Aorta (tissue), 5 donors: Measurements from ENCODE around the gene TMEM263. TPM values are rescaled to one million over a fixed set of nuclear protein-coding genes. Genes with fewer than 3 reads are reported as not detected.
"Not testable (repeated sequence)": the region's sequence is repeated elsewhere in the genome, so short reads cannot be mapped to it uniquely, and the experiment has no call there.

Experiments used
- ATAC-seq: fragments of 200-7000 bp; cut with Tn5 transposase; one replicate; pipeline ENCODE4 v1.9.1; 2022; ENCODE audit warnings: moderate library complexity; ENCODE audit not compliant: low FRiP score
- DNase-seq, 2 donors: peaks; one replicate each; pipeline ENCODE4 v3.0.0-alpha.2; 2020
- H3K27ac ChIP-seq, 2 donors: one replicate each; pipeline ENCODE4 v1.5.1; 2013; ENCODE audit warnings: low read length in 2 of 2, mild to moderate bottlenecking in 2 of 2, moderate library complexity in 2 of 2, control low read depth in 1 of 2, inconsistent platforms in 1 of 2, low read depth in 1 of 2
- H3K27me3 ChIP-seq, 2 donors: one replicate each; pipeline ENCODE4 v1.6.1; 2013; ENCODE audit warnings: control low read depth in 1 of 2, low read length in 1 of 2, mild to moderate bottlenecking in 1 of 2, moderate library complexity in 1 of 2; ENCODE audit not compliant: insufficient read depth in 2 of 2, control insufficient read depth in 1 of 2
- H3K36me3 ChIP-seq, 2 donors: one replicate each; pipeline ENCODE4 v1.6.1; 2013; ENCODE audit warnings: control low read depth in 1 of 2, low read length in 1 of 2, mild to moderate bottlenecking in 1 of 2; ENCODE audit not compliant: insufficient read depth in 2 of 2, control insufficient read depth in 1 of 2
- H3K4me1 ChIP-seq, 2 donors: one replicate each; pipeline ENCODE4 v1.6.1; 2013; ENCODE audit warnings: low read length in 2 of 2, control low read depth in 1 of 2, mild to moderate bottlenecking in 1 of 2, moderate library complexity in 1 of 2; ENCODE audit not compliant: insufficient read depth in 2 of 2, control insufficient read depth in 1 of 2
- H3K4me3 ChIP-seq, 2 donors: one replicate each; pipeline ENCODE4 v1.5.1; 2013; ENCODE audit warnings: low read length in 2 of 2, control low read depth in 1 of 2, mild to moderate bottlenecking in 1 of 2
- H3K9me3 ChIP-seq: one replicate; pipeline ENCODE4 v1.6.1; 2013; ENCODE audit warnings: mild to moderate bottlenecking, low read length; ENCODE audit not compliant: control insufficient read depth
- WGBS, 2 donors: extraction: QIAGEN DNeasy Blood & Tissue Kit; methylation state at CpG; one replicate each; pipeline ENCODE4 v1.1.7; 2013; 5-methylcytosine and 5-hydroxymethylcytosine counted together
- intact Hi-C, 2 donors: fragments of 100-400 bp; cut with DNase I; formaldehyde crosslinking; loops; one replicate each; pipeline versions ENCODE4 v1.14.2 to v1.15.0; 2022
- polyA plus RNA-seq, 2 donors: library from polyadenylated mRNA; stranded (reverse); fragments of 200-250 nt; gene quantifications; one replicate each; pipeline ENCODE4 v1.2.3, GENCODE V29; 2013
- total RNA-seq, 2 donors: library from RNA; stranded (reverse); fragmentation: NEBNext Ultra II Directional; extraction: Animal tissue kit (Norgen Biotek cat#: 25700); gene quantifications; one replicate each; pipeline ENCODE4 v1.2.1, GENCODE V29; 2021
- donor health status: healthy with polysubstance abuse.
- donor health status: Bipolar disorder and iron deficiency.
- donor health status: DM: no; HTN: no; CAD: no.
- donor health status: DM: no; HTN: no; CAD: no.
- donor health status: DM: yes; HTN: yes; CAD: no.

Gene TMEM263
- total and polyA plus RNA-seq, 4 donors: 30.2 to 78.9 (median 47.8) TPM

GRCh38 chr12:106984588-106985137, 29.0 kb downstream of the TMEM263 start:
- Histone ChIP-seq H3K4me1 (peaks cover 0 to 2% of the 10 kb centered on the region in 2 donors), H3K27ac (no peak overlapping the region), H3K4me3 (no peak overlapping the region), H3K36me3 (no peaks in the 10 kb centered on the region), H3K9me3 (no peaks in the 10 kb centered on the region), H3K27me3 (no peaks in the 10 kb centered on the region)
- ATAC-seq: no peak
- no peak for DNase-seq
- WGBS, 2 donors: 96 to 97% methylated on average over 6 of the region's 6 CpGs
- intact Hi-C loops: no loop called here

GRCh38 chr12:106985479-106985878, 29.8 kb downstream of the TMEM263 start:
- WGBS, 2 donors: 81 to 82% methylated on average over 5 of the region's 5 CpGs
- Histone ChIP-seq H3K4me1 (peaks cover 0 to 2% of the 10 kb centered on the region in 2 donors), H3K36me3 (no peaks in the 10 kb centered on the region), H3K9me3 (no peaks in the 10 kb centered on the region), H3K27me3 (no peaks in the 10 kb centered on the region), H3K27ac (peak overlapping the region in 1 of 2 donors; percentile 2), H3K4me3 (no peak overlapping the region)
- ATAC-seq (no peak), DNase-seq (no peak)
- intact Hi-C loops: no loop called here

- Histone ChIP-seq H3K4me1 (peaks cover 0 to 2% of the 10 kb centered on the region in 2 donors), H3K27me3 (no peaks in the 10 kb centered on the region), H3K27ac (peak overlapping the region; percentile 36 to 46), H3K4me3 (peak overlapping the region; percentile 57 to 74), H3K36me3 (no peaks in the 10 kb centered on the region), H3K9me3 (no peaks in the 10 kb centered on the region)
- 12% methylated on average over 4 of the region's 4 CpGs for WGBS, 2 donors
- no peak for ATAC-seq
- intact Hi-C loops: no loop called here
- DNase-seq: no peak
Observed at GRCh38 chr12:106986135-106986534, 30.4 kb downstream of the TMEM263 start.

GRCh38 chr12:106986625-106987389, 31.1 kb downstream of the TMEM263 start, which contains the start of gene MTERF2:
TSS of gene MTERF2 (minus strand) at chr12:106987146. CDS start at chr12:106978714, 8,432 bp downstream.
- peaks cover 0 to 2% of the 10 kb centered on the region in 2 donors for H3K4me1 ChIP-seq
- no peaks in the 10 kb centered on the region for H3K27me3 ChIP-seq
- H3K36me3 ChIP-seq: no peaks in the 10 kb centered on the region
- peak within 1 kb of the TSS; percentile 36 to 97 for H3K27ac ChIP-seq
- ATAC-seq: peak; percentile 99
- no peaks in the 10 kb centered on the region for H3K9me3 ChIP-seq
- WGBS, 2 donors: 0 to 1% methylated on average over 37 to 50 of the region's 50 CpGs
- intact Hi-C loops: loop anchor here in 1 of 2 donors (1.0 kb wide), 1 partner anchor 31 kb away; no protein-coding TSS in a partner anchor
- peak; percentile 95 to 96 for DNase-seq
- H3K4me3 ChIP-seq: peak within 1 kb of the TSS; percentile 57 to 74

- peaks cover 0 to 2% of the 10 kb centered on the region in 2 donors for H3K4me1 ChIP-seq
- intact Hi-C loops: loop anchor here in 1 of 2 donors (1.0 kb wide), 2 partner anchors 32 to 106 kb away; no protein-coding TSS in a partner anchor
- H3K9me3 ChIP-seq: no peaks in the 10 kb centered on the region
- ATAC-seq (no peak), DNase-seq (no peak)
- no peaks in the 10 kb centered on the region for H3K27me3 ChIP-seq
- no peaks in the 10 kb centered on the region for H3K36me3 ChIP-seq
- peak overlapping the region in 1 of 2 donors; percentile 64 for H3K27ac ChIP-seq
- WGBS, 2 donors: 55 to 61% methylated on average over 6 of the region's 6 CpGs
- no peak overlapping the region for H3K4me3 ChIP-seq
Observed at GRCh38 chr12:106987846-106988245, 32.1 kb downstream of the TMEM263 start.

GRCh38 chr12:106994579-106995220, 39.0 kb downstream of the TMEM263 start:
- DNase-seq: no peak
- no peaks in the 10 kb centered on the region for H3K4me1 ChIP-seq
- no peaks in the 10 kb centered on the region for H3K36me3 ChIP-seq
- H3K4me3 ChIP-seq: no peak overlapping the region
- 52 to 56% methylated on average over 2 of the region's 2 CpGs for WGBS, 2 donors
- intact Hi-C loops: no loop called here
- H3K27me3 ChIP-seq: no peaks in the 10 kb centered on the region
- no peak overlapping the region for H3K27ac ChIP-seq
- no peak for ATAC-seq
- H3K9me3 ChIP-seq: no peaks in the 10 kb centered on the region

GRCh38 chr12:106996102-106996501, 40.4 kb downstream of the TMEM263 start:
- 96 to 98% methylated on average over 5 of the region's 5 CpGs for WGBS, 2 donors
- intact Hi-C loops: not testable (repeated sequence)

GRCh38 chr12:106997916-106998315, 42.2 kb downstream of the TMEM263 start:
- Histone ChIP-seq H3K4me1 (no peaks in the 10 kb centered on the region), H3K4me3 (no peak overlapping the region), H3K36me3 (no peaks in the 10 kb centered on the region), H3K9me3 (no peaks in the 10 kb centered on the region), H3K27ac (no peak overlapping the region), H3K27me3 (no peaks in the 10 kb centered on the region)
- ATAC-seq (no peak), DNase-seq (no peak)
- intact Hi-C loops: no loop called here
- 95 to 98% methylated on average over 1 of the region's 1 CpG for WGBS, 2 donors

More at GRCh38 chr12:106996102-106996501, 40.4 kb downstream of the TMEM263 start:
- not testable (repeated sequence) for H3K9me3 ChIP-seq, H3K27ac ChIP-seq, H3K4me1 ChIP-seq, H3K4me3 ChIP-seq, H3K27me3 ChIP-seq, H3K36me3 ChIP-seq, ATAC-seq, DNase-seq
